Measurements from ENCODE around the gene KIAA0753. TPM values are rescaled to one million over a fixed set of nuclear protein-coding genes. Genes with fewer than 3 reads are reported as not detected.

The KIAA0753 gene
- total RNA-seq, 2 donors from 2014 or later, result 15.7 to 18.5 TPM

DNA sequence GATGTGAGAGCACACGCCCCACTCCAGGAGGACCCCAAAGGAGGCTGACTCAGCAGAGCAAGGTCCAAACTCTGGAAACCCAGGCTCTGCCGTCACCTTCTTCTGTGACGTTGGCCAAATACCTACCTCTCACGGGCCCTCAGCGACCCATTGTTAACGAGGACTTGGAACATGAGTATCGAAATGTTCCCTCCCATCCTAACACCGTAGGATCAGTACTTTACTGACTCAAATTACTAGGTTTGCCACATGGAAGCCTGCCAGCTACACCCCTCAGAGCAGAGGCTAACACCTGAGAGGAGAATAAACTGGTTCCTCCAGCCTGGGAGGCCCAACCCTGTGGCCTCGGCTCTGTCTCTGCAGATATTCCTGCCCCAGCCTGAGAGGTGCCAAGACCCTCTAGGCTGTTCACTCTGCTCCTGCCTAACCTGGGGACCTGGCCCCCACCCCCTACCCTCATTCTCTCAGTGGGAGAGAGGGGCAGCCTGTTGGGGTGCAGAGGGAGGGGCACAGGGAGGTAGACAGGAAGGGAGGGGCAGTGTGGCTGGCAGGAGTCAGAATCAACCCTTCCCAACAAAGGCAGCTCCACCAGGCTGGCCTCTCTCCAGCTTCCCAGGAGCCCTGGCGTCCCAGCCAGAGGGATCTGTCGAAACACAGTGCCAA is 88.5 kb downstream of the KIAA0753 start:
- no peak overlapping the region for H3K4me3 ChIP-seq
- peaks cover 4% of the 10 kb centered on the region for H3K27me3 ChIP-seq
- TF ChIP-seq CTCF (IDR thresholded peaks at IDR 0.05), result no peak
- H3K4me1 ChIP-seq, result peaks cover 9% of the 10 kb centered on the region
- intact Hi-C loops (cut with DNase I), result no loop called here
- peak overlapping the region in 1 of 2 donors; percentile 68 for H3K9ac ChIP-seq (ENCODE audit: low read depth in 2 of 2, low read length in 2 of 2)
- H3K27ac ChIP-seq, result peak overlapping the region; percentile 74
- H3K36me3 ChIP-seq, result no peaks in the 10 kb centered on the region
- peak; percentile 90 for DNase-seq
- H3K9me3 ChIP-seq, result no peaks in the 10 kb centered on the region

DNA sequence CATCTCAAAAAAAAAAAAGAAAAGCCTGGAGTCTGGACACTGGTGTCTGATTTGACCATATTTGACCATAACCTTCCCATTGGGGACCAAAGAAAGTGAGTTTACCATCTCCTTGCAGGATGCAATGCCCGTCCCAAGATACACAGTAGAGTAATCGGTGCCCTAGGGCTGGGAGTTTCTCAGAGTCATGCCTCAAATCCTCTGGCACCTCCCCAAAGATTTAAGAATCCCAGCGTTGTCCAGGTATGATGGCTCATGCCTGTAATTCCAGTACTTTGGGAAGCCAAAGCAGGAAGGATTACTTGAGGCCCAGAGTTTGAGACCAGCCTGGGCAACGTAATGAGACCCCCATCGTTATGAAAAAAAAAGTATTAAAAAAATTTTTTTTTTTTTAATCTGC is 89.2 kb downstream of the KIAA0753 start:
- Histone ChIP-seq H3K36me3 (no peaks in the 10 kb centered on the region), H3K27me3 (peaks cover 4% of the 10 kb centered on the region), H3K4me3 (no peak overlapping the region), H3K27ac (peak overlapping the region; percentile 74), H3K9me3 (no peaks in the 10 kb centered on the region), H3K9ac (ENCODE audit: low read depth in 2 of 2, low read length in 2 of 2) (no peak overlapping the region), H3K4me1 (peaks cover 9% of the 10 kb centered on the region)
- no peak for TF ChIP-seq CTCF (IDR thresholded peaks at IDR 0.05)
- intact Hi-C loops (cut with DNase I), result no loop called here
- no peak for DNase-seq

GRCh38 chr17:6549384-6550036 is 91.0 kb downstream of the KIAA0753 start:
- no peak overlapping the region for H3K27ac ChIP-seq
- no peaks in the 10 kb centered on the region for H3K36me3 ChIP-seq
- H3K9ac ChIP-seq (ENCODE audit: low read depth in 2 of 2, low read length in 2 of 2), result no peak overlapping the region
- no peak overlapping the region for H3K4me3 ChIP-seq
- H3K27me3 ChIP-seq, result no peaks in the 10 kb centered on the region
- intact Hi-C loops (cut with DNase I), result no loop called here
- TF ChIP-seq CTCF (IDR thresholded peaks at IDR 0.05), result no peak
- no peaks in the 10 kb centered on the region for H3K4me1 ChIP-seq
- H3K9me3 ChIP-seq, result no peaks in the 10 kb centered on the region
- DNase-seq, result no peak

- Histone ChIP-seq H3K36me3 (no peaks in the 10 kb centered on the region), H3K4me1 (no peaks in the 10 kb centered on the region), H3K9me3 (no peaks in the 10 kb centered on the region), H3K4me3 (no peak overlapping the region), H3K9ac (ENCODE audit: low read depth in 2 of 2, low read length in 2 of 2) (no peak overlapping the region), H3K27me3 (no peaks in the 10 kb centered on the region), H3K27ac (no peak overlapping the region)
- no peak for TF ChIP-seq CTCF (IDR thresholded peaks at IDR 0.05)
- no peak for DNase-seq
- intact Hi-C loops (cut with DNase I), result no loop called here
Observed at GRCh38 chr17:6548578-6549330, 91.8 kb downstream of the KIAA0753 start.

GRCh38 chr17:6548034-6548433 is 92.5 kb downstream of the KIAA0753 start:
- Histone ChIP-seq H3K27ac (no peak overlapping the region), H3K4me1 (no peaks in the 10 kb centered on the region), H3K9ac (ENCODE audit: low read depth in 2 of 2, low read length in 2 of 2) (no peak overlapping the region), H3K36me3 (no peaks in the 10 kb centered on the region), H3K4me3 (no peak overlapping the region), H3K9me3 (no peaks in the 10 kb centered on the region), H3K27me3 (no peaks in the 10 kb centered on the region)
- no peak for TF ChIP-seq CTCF (IDR thresholded peaks at IDR 0.05)
- DNase-seq, result no peak
- intact Hi-C loops (cut with DNase I), result no loop called here
